Hematopoietic multipotent progenitor cell treated with erythropoietin and hydrocortisone succinate and interleukin-3 and kit ligand, for 17 days (in vitro differentiated cells): ENCODE results near the gene TCTN1.

Source experiments
- DNase-seq: peaks from one replicate; pipeline ENCODE4 v3.0.0-alpha.2; 2015; ENCODE audit warnings: low spot score

TCTN1 gene

GRCh38 chr12:110683888-110684287 lies 70.0 kb downstream of the TCTN1 start:
- DNase-seq: no peak

- no peak for DNase-seq
Observed at GRCh38 chr12:110684312-110684836, 70.4 kb downstream of the TCTN1 start.

GRCh38 chr12:110686294-110686903 lies 72.5 kb downstream of the TCTN1 start:
- DNase-seq: no peak

GRCh38 chr12:110687396-110688169 lies 73.7 kb downstream of the TCTN1 start:
- no peak for DNase-seq

- DNase-seq: no peak
Observed at GRCh38 chr12:110688446-110689280, 74.7 kb downstream of the TCTN1 start, which contains the start of gene HVCN1. HVCN1 (minus strand) TSS chr12:110689115; CDS start chr12:110683245, 5,870 bp downstream.

- DNase-seq: no peak
Observed at GRCh38 chr12:110689281-110690126, 75.6 kb downstream of the TCTN1 start.

- DNase-seq: no peak
Observed at GRCh38 chr12:110690127-110690430, 76.2 kb downstream of the TCTN1 start.

GRCh38 chr12:110693731-110694130 lies 79.8 kb downstream of the TCTN1 start:
- DNase-seq: no peak

GRCh38 chr12:110694330-110694901 lies 80.5 kb downstream of the TCTN1 start:
- DNase-seq: no peak

GRCh38 chr12:110696283-110696682 lies 82.4 kb downstream of the TCTN1 start:
- no peak for DNase-seq

- no peak for DNase-seq
Observed at GRCh38 chr12:110697236-110697635, 83.3 kb downstream of the TCTN1 start.

GRCh38 chr12:110698171-110698902 lies 84.4 kb downstream of the TCTN1 start:
- peak; percentile 25 for DNase-seq
